Limb (tissue), 2 donors: Measurements from ENCODE around the gene FAM83D.
A peak's percentile ranks its signal among the peaks of the same experiment; 100 is the strongest.
"Not testable (repeated sequence)": the region's sequence is repeated elsewhere in the genome, so short reads cannot be mapped to it uniquely, and the experiment has no call there.

Experiments
- DNase-seq, 2 donors: peaks; one replicate each; pipeline ENCODE4 v3.0.0-alpha.2; 2016; ENCODE audit errors: extremely low spot score in 2 of 2

Gene FAM83D

GRCh38 chr20:38963745-38964144, 37.5 kb downstream of the FAM83D start:
- DNase-seq, result no peak

GRCh38 chr20:38965264-38965663, 39.0 kb downstream of the FAM83D start:
- no peak for DNase-seq

GRCh38 chr20:38968090-38968489, 41.9 kb downstream of the FAM83D start:
- DNase-seq, result no peak

GRCh38 chr20:38969708-38970107, 43.5 kb downstream of the FAM83D start:
- no peak for DNase-seq

- no peak for DNase-seq
These were observed 44.1 kb downstream of the FAM83D start for GRCh38 chr20:38970302-38970701.

GRCh38 chr20:38973107-38973506, 46.9 kb downstream of the FAM83D start:
- no peak for DNase-seq

GRCh38 chr20:38973645-38974044, 47.4 kb downstream of the FAM83D start:
- no peak for DNase-seq

GRCh38 chr20:38975539-38976120, 49.4 kb downstream of the FAM83D start:
- DNase-seq, result no peak

GRCh38 chr20:38979434-38979833, 53.2 kb downstream of the FAM83D start:
- DNase-seq, result no peak

GRCh38 chr20:38979842-38980241, 53.6 kb downstream of the FAM83D start:
- no peak for DNase-seq

- DNase-seq, result peak in 1 of 2 donors; percentile 18
These were observed 56.1 kb downstream of the FAM83D start for GRCh38 chr20:38982291-38982690.

- no peak for DNase-seq
These were observed 58.8 kb downstream of the FAM83D start for GRCh38 chr20:38985060-38985459.

- DNase-seq, result no peak
These were observed 59.5 kb downstream of the FAM83D start for GRCh38 chr20:38985603-38986170.

- no peak for DNase-seq
These were observed 60.4 kb downstream of the FAM83D start for GRCh38 chr20:38986663-38987062.

- no peak for DNase-seq
These were observed 61.6 kb downstream of the FAM83D start for GRCh38 chr20:38987777-38988176.

- DNase-seq, result no peak
These were observed 64.5 kb downstream of the FAM83D start for GRCh38 chr20:38990728-38991127.

GRCh38 chr20:38991814-38992704, 65.8 kb downstream of the FAM83D start:
- no peak for DNase-seq

GRCh38 chr20:38995536-38996044, 69.4 kb downstream of the FAM83D start:
- no peak for DNase-seq

GRCh38 chr20:38996866-38997265, 70.6 kb downstream of the FAM83D start:
- not testable (repeated sequence) for DNase-seq

GRCh38 chr20:38997622-38998021, 71.4 kb downstream of the FAM83D start:
- DNase-seq, result no peak

GRCh38 chr20:38999217-38999616, 73.0 kb downstream of the FAM83D start:
- no peak for DNase-seq
